Panc1 (cell line): ENCODE measurements around the gene NNT. TPM values are rescaled to one million over a fixed set of nuclear protein-coding genes. Genes with fewer than 3 reads are reported as not detected.
"Not testable (repeated sequence)": the region's sequence is repeated elsewhere in the genome, so short reads cannot be mapped to it uniquely, and the experiment has no call there.

Experiments
- ATAC-seq: fragments of 200-7000 bp; cut with Tn5 transposase; 2 replicates; pipeline ENCODE4 v1.9.1; 2020; ENCODE audit warnings: mild to moderate bottlenecking, moderate library complexity
- BruUV-seq: library from RNA; stranded (reverse); fragments of 400-500 nt; replicated peaks from 2 replicates; lab custom pipeline; 2021; lab: Mats Ljungman, UMichigan
- CTCF ChIA-PET: fragments of 300-600 bp; sonication (Branson Sonifier 250); formaldehyde crosslinking; loops from one replicate; lab custom pipeline; 2022; ENCODE audit warnings: antibody characterized with exemption; lab: Charles Lee
- POLR2A ChIA-PET: fragments of 300-600 bp; sonication (Branson Sonifier 250); formaldehyde crosslinking; loops from one replicate; lab custom pipeline; 2022; ENCODE audit warnings: antibody characterized with exemption; lab: Charles Lee
- DNase-seq: peaks from one replicate; pipeline ENCODE4 v3.0.0-alpha.2; 2010; ENCODE audit warnings: low read depth, low spot score
- H3K27ac ChIP-seq: 2 replicates; pipeline ENCODE4 v1.5.1; 2011; ENCODE audit warnings: mild to moderate bottlenecking, low read length, inconsistent platforms
- H3K27me3 ChIP-seq: fragments of 200-500 bp; sonication (Bioruptor generic); 2 replicates; pipeline ENCODE4 v1.6.0; 2014; ENCODE audit warnings: low read length, inconsistent platforms; ENCODE audit not compliant: control insufficient read depth, insufficient read depth
- H3K36me3 ChIP-seq: fragments of 200-500 bp; sonication (Bioruptor generic); 2 replicates; pipeline ENCODE4 v1.5.1; 2014; ENCODE audit warnings: inconsistent platforms, mild to moderate bottlenecking, low read length, moderate library complexity; ENCODE audit not compliant: control insufficient read depth, insufficient read depth
- H3K4me1 ChIP-seq: 2 replicates; pipeline ENCODE4 v1.5.1; 2011; ENCODE audit warnings: inconsistent platforms, mild to moderate bottlenecking, low read length, moderate library complexity; ENCODE audit not compliant: control insufficient read depth, insufficient read depth
- H3K4me3 ChIP-seq, 2 experiments: 2 replicates each; pipeline ENCODE4 v1.5.1; 2011 to 2012; ENCODE audit warnings: low read depth in 2 of 2, low read length in 2 of 2, mild to moderate bottlenecking in 2 of 2, inconsistent platforms in 1 of 2, moderate library complexity in 1 of 2
- H3K9me3 ChIP-seq: fragments of 200-500 bp; sonication (Bioruptor generic); 2 replicates; pipeline ENCODE4 v1.5.1; 2014; ENCODE audit warnings: low read depth, mild to moderate bottlenecking, inconsistent platforms, low read length, moderate library complexity; ENCODE audit not compliant: control insufficient read depth, insufficient read depth
- CTCF ChIP-seq: fragments of 450-650 bp; IDR thresholded peaks from 2 replicates; pipeline ENCODE4 v1.5.1; 2017; ENCODE audit warnings: mild to moderate bottlenecking
- POLR2AphosphoS5 ChIP-seq: IDR thresholded peaks from 2 replicates; pipeline ENCODE4 v1.6.1; 2012; ENCODE audit warnings: mild to moderate bottlenecking, low read depth, low read length, moderate library complexity
- REST ChIP-seq, 2 experiments: IDR thresholded peaks; 2 replicates each; pipeline ENCODE4 v1.6.1; 2011 to 2012; ENCODE audit warnings: low read depth in 2 of 2, control low read depth in 1 of 2, low read length in 1 of 2, mild to moderate bottlenecking in 1 of 2, moderate library complexity in 1 of 2; ENCODE audit not compliant: insufficient read depth in 1 of 2
- SIN3A ChIP-seq: IDR thresholded peaks from 2 replicates; pipeline ENCODE4 v1.6.1; 2012; ENCODE audit warnings: low read depth, mild to moderate bottlenecking, low read length, moderate library complexity, borderline replicate concordance; ENCODE audit not compliant: insufficient read depth
- TCF7L2 ChIP-seq: IDR thresholded peaks from 2 replicates; pipeline ENCODE4 v1.6.1; 2011; ENCODE audit warnings: mild to moderate bottlenecking, low read depth, low read length, inconsistent platforms
- in situ Hi-C: cut with HindIII; loops from 2 replicates; pipeline ENCODE4 v1.10.0; 2016; ENCODE audit warnings: low sequenced_read_pairs, low pct_unique_long_range_greater_than_20kb
- intact Hi-C: fragments of 100-400 bp; cut with micrococcal nuclease; formaldehyde crosslinking; loops from one replicate; pipeline ENCODE4 v1.10.0; 2022; ENCODE audit not compliant: unreplicated experiment
- total RNA-seq: library from RNA; stranded (reverse); gene quantifications from one replicate; pipeline ENCODE4 v1.2.1, GENCODE V29; 2021; ENCODE audit not compliant: unreplicated experiment

NNT gene
- total RNA-seq, 1 experiment from 2014 or later: 78.7 TPM

GRCh38 chr5:43731573-43731972 is 128.6 kb downstream of the NNT start:
- intact Hi-C loops: loop anchor here (2.0 to 10.0 kb wide), 2 partner anchors 603 to 1043 kb away; no protein-coding TSS in a partner anchor
- CTCF ChIA-PET: interaction anchor here (0.8 kb wide), 1 partner anchor 38 kb away, joined by 5 read pairs; no protein-coding TSS in a partner anchor
- no TSS peak for BruUV-seq
- Histone ChIP-seq H3K36me3 (no peaks in the 10 kb centered on the region), H3K27me3 (no peaks in the 10 kb centered on the region), H3K4me3 (no peak overlapping the region), H3K27ac (no peak overlapping the region), H3K9me3 (no peaks in the 10 kb centered on the region), H3K4me1 (no peaks in the 10 kb centered on the region)
- in situ Hi-C loops: no loop called here
- ATAC-seq: no peak
- no peak for DNase-seq
- POLR2A ChIA-PET: no interaction called here
- TF ChIP-seq REST (IDR thresholded peaks at IDR 0.05; ENCODE audit: insufficient read depth in 1 of 2, low read depth in 2 of 2, low read length in 1 of 2) (no peak), CTCF (no peak), SIN3A (no peak), POLR2AphosphoS5 (no peak), TCF7L2 (no peak)

- CTCF ChIA-PET, H3K4me1 ChIP-seq, POLR2A ChIA-PET, DNase-seq, intact Hi-C loops, in situ Hi-C loops, H3K27me3 ChIP-seq, BruUV-seq, H3K4me3 ChIP-seq, H3K9me3 ChIP-seq, H3K27ac ChIP-seq, ATAC-seq, H3K36me3 ChIP-seq: not testable (repeated sequence)
Measured at GRCh38 chr5:43745923-43746548, 143.1 kb downstream of the NNT start.

DNA sequence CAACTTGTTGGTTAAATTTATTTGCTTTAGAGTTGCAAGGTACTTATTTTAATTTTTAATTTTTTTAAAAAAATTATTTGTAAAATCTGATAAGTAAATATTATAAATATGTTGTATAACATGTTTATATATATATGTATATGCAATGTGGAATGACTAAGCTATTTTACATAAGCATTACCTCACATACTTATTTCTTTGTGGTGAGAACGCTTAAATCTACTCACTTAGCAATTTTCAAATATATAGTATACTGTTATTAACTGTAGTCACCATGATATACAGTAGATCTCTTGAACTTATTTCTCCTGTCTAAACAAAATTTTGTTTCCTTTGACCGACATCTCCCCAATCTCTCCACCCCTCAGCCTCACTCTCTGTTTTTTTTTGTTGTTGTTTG is 147.8 kb downstream of the NNT start:
- POLR2A ChIA-PET: no interaction called here
- Histone ChIP-seq H3K27ac (no peak overlapping the region), H3K9me3 (no peaks in the 10 kb centered on the region), H3K4me3 (no peak overlapping the region), H3K27me3 (no peaks in the 10 kb centered on the region), H3K4me1 (no peaks in the 10 kb centered on the region), H3K36me3 (no peaks in the 10 kb centered on the region)
- no TSS peak for BruUV-seq
- TF ChIP-seq CTCF (no peak), SIN3A (no peak), POLR2AphosphoS5 (no peak), REST (IDR thresholded peaks at IDR 0.05; ENCODE audit: insufficient read depth in 1 of 2, low read depth in 2 of 2, low read length in 1 of 2) (no peak), TCF7L2 (no peak)
- intact Hi-C loops: no loop called here
- ATAC-seq (no peak), DNase-seq (no peak)
- CTCF ChIA-PET: no interaction called here
- in situ Hi-C loops: no loop called here
